Adipocyte (in vitro differentiated cells): ENCODE measurements around the gene RNF41.
A peak's percentile ranks its signal among the peaks of the same experiment; 100 is the strongest.

Experiments used
- DNase-seq: peaks from one replicate; pipeline ENCODE4 v3.0.0-alpha.2; 2015; ENCODE audit warnings: low read depth
- H3K27me3 ChIP-seq: replicated peaks from 2 replicates; pipeline ENCODE4 v1.7.0; 2013; ENCODE audit warnings: mild to moderate bottlenecking, low read length, moderate library complexity; ENCODE audit not compliant: control insufficient read depth, insufficient read depth
- H3K36me3 ChIP-seq: 2 replicates; pipeline ENCODE4 v1.7.0; 2013; ENCODE audit warnings: low read length, mild to moderate bottlenecking, moderate library complexity; ENCODE audit not compliant: control insufficient read depth, insufficient read depth, severe bottlenecking
- H3K4me1 ChIP-seq: 2 replicates; pipeline ENCODE4 v1.7.0; 2013; ENCODE audit warnings: mild to moderate bottlenecking, low read length, moderate library complexity; ENCODE audit not compliant: control insufficient read depth, insufficient read depth
- H3K4me3 ChIP-seq: 2 replicates; pipeline ENCODE4 v1.7.0; 2013; ENCODE audit warnings: mild to moderate bottlenecking, low read length, moderate library complexity
- H3K9ac ChIP-seq: 2 replicates; pipeline ENCODE4 v1.7.0; 2013; ENCODE audit warnings: mild to moderate bottlenecking, low read length, moderate library complexity
- H3K9me3 ChIP-seq: 2 replicates; pipeline ENCODE4 v1.7.0; 2013; ENCODE audit warnings: mild to moderate bottlenecking, low read length, moderate library complexity; ENCODE audit not compliant: control insufficient read depth

The RNF41 gene

GRCh38 chr12:56224102-56224701 lies 2.5 kb upstream of the RNF41 start, which contains the start of gene NABP2:
NABP2 (plus strand) TSS chr12:56224342; CDS start chr12:56224857, 515 bp downstream.
- H3K4me3 ChIP-seq, result peak within 1 kb of the TSS; percentile 85
- no peaks in the 10 kb centered on the region for H3K36me3 ChIP-seq
- peaks cover 24% of the 10 kb centered on the region for H3K4me1 ChIP-seq
- DNase-seq, result peak; percentile 100
- H3K27me3 ChIP-seq, result no peaks in the 10 kb centered on the region
- no peaks in the 10 kb centered on the region for H3K9me3 ChIP-seq
- H3K9ac ChIP-seq, result peak within 1 kb of the TSS; percentile 86

GRCh38 chr12:56223571-56224101 lies 1.9 kb upstream of the RNF41 start:
- H3K27me3 ChIP-seq, result no peaks in the 10 kb centered on the region
- no peaks in the 10 kb centered on the region for H3K9me3 ChIP-seq
- no peak for DNase-seq
- H3K36me3 ChIP-seq, result no peaks in the 10 kb centered on the region
- H3K4me1 ChIP-seq, result peaks cover 24% of the 10 kb centered on the region
- peak overlapping the region; percentile 86 for H3K9ac ChIP-seq
- peak overlapping the region; percentile 85 for H3K4me3 ChIP-seq

GRCh38 chr12:56222531-56222895 lies 791 bp upstream of the RNF41 start:
- Histone ChIP-seq H3K36me3 (no peaks in the 10 kb centered on the region), H3K4me1 (peaks cover 24% of the 10 kb centered on the region), H3K9ac (peak overlapping the region; percentile 98), H3K9me3 (no peaks in the 10 kb centered on the region), H3K4me3 (peak overlapping the region; percentile 95), H3K27me3 (no peaks in the 10 kb centered on the region)
- no peak for DNase-seq

GRCh38 chr12:56221232-56221756 lies 428 bp downstream of the RNF41 start:
- no peaks in the 10 kb centered on the region for H3K27me3 ChIP-seq
- peaks cover 24% of the 10 kb centered on the region for H3K4me1 ChIP-seq
- no peaks in the 10 kb centered on the region for H3K9me3 ChIP-seq
- DNase-seq, result peak; percentile 94
- peak overlapping the region; percentile 95 for H3K4me3 ChIP-seq
- H3K36me3 ChIP-seq, result peaks cover 4% of the 10 kb centered on the region
- peak overlapping the region; percentile 98 for H3K9ac ChIP-seq

- Histone ChIP-seq H3K4me1 (peaks cover 24% of the 10 kb centered on the region), H3K27me3 (no peaks in the 10 kb centered on the region), H3K9me3 (no peaks in the 10 kb centered on the region), H3K9ac (peak overlapping the region; percentile 98), H3K4me3 (peak overlapping the region; percentile 95), H3K36me3 (peaks cover 9% of the 10 kb centered on the region)
- peak; percentile 79 for DNase-seq
Measured at GRCh38 chr12:56220611-56221231, 1.0 kb downstream of the RNF41 start.

GRCh38 chr12:56219840-56220239 lies 1.9 kb downstream of the RNF41 start:
- H3K36me3 ChIP-seq, result peaks cover 14% of the 10 kb centered on the region
- DNase-seq, result no peak
- peak overlapping the region; percentile 95 for H3K4me3 ChIP-seq
- no peaks in the 10 kb centered on the region for H3K9me3 ChIP-seq
- H3K27me3 ChIP-seq, result no peaks in the 10 kb centered on the region
- H3K9ac ChIP-seq, result peak overlapping the region; percentile 98
- peaks cover 28% of the 10 kb centered on the region for H3K4me1 ChIP-seq

GRCh38 chr12:56216461-56216860 lies 5.3 kb downstream of the RNF41 start:
- DNase-seq, result no peak
- Histone ChIP-seq H3K4me1 (peaks cover 14% of the 10 kb centered on the region), H3K9me3 (no peaks in the 10 kb centered on the region), H3K4me3 (no peak overlapping the region), H3K36me3 (peaks cover 48% of the 10 kb centered on the region), H3K9ac (no peak overlapping the region), H3K27me3 (no peaks in the 10 kb centered on the region)

GRCh38 chr12:56213878-56214277 lies 7.8 kb downstream of the RNF41 start:
- Histone ChIP-seq H3K4me1 (peaks cover 7% of the 10 kb centered on the region), H3K9me3 (no peaks in the 10 kb centered on the region), H3K27me3 (no peaks in the 10 kb centered on the region), H3K4me3 (no peak overlapping the region), H3K9ac (no peak overlapping the region), H3K36me3 (peaks cover 71% of the 10 kb centered on the region)
- DNase-seq, result no peak

- Histone ChIP-seq H3K9ac (no peak overlapping the region), H3K4me1 (peaks cover 10% of the 10 kb centered on the region), H3K9me3 (no peaks in the 10 kb centered on the region), H3K36me3 (peaks cover 81% of the 10 kb centered on the region), H3K4me3 (no peak overlapping the region), H3K27me3 (no peaks in the 10 kb centered on the region)
- DNase-seq, result no peak
Measured at GRCh38 chr12:56212361-56212760, 9.4 kb downstream of the RNF41 start.

- H3K4me3 ChIP-seq, result no peak overlapping the region
- H3K9ac ChIP-seq, result peak overlapping the region; percentile 6
- DNase-seq, result no peak
- peaks cover 27% of the 10 kb centered on the region for H3K4me1 ChIP-seq
- no peaks in the 10 kb centered on the region for H3K27me3 ChIP-seq
- no peaks in the 10 kb centered on the region for H3K9me3 ChIP-seq
- peaks cover 81% of the 10 kb centered on the region for H3K36me3 ChIP-seq
Measured at GRCh38 chr12:56208006-56208405, 13.7 kb downstream of the RNF41 start.

GRCh38 chr12:56206452-56207166 lies 15.1 kb downstream of the RNF41 start:
- Histone ChIP-seq H3K9ac (peak overlapping the region; percentile 15), H3K4me3 (no peak overlapping the region), H3K36me3 (peaks cover 67% of the 10 kb centered on the region), H3K27me3 (no peaks in the 10 kb centered on the region), H3K9me3 (no peaks in the 10 kb centered on the region), H3K4me1 (peaks cover 33% of the 10 kb centered on the region)
- DNase-seq, result peak; percentile 64
